PC-3 (cell line): Measurements from ENCODE around the gene CHST2. TPM values are rescaled to one million over a fixed set of nuclear protein-coding genes. Genes with fewer than 3 reads are reported as not detected.

Experiments
- ATAC-seq: fragments of 200-7000 bp; cut with Tn5 transposase; 2 replicates; pipeline ENCODE4 v1.9.1; 2020; ENCODE audit warnings: mild to moderate bottlenecking, moderate library complexity
- BruUV-seq: library from RNA; stranded (reverse); fragments of 400-500 nt; replicated peaks from 2 replicates; lab custom pipeline; 2021; lab: Mats Ljungman, UMichigan
- CTCF ChIA-PET: fragments of 300-600 bp; sonication (Branson Sonifier 250); formaldehyde crosslinking; loops from one replicate; lab custom pipeline; 2022; ENCODE audit warnings: antibody characterized with exemption; lab: Charles Lee
- POLR2A ChIA-PET: fragments of 300-600 bp; sonication (Branson Sonifier 250); formaldehyde crosslinking; loops from one replicate; lab custom pipeline; 2022; ENCODE audit warnings: antibody characterized with exemption; ENCODE audit not compliant: unreplicated experiment; lab: Charles Lee
- DNase-seq: peaks from one replicate; pipeline ENCODE4 v3.0.0-alpha.2; 2015
- H2AFZ ChIP-seq: fragments of 300-600 bp; sonication (generic); 2 replicates; pipeline ENCODE4 v1.6.0; 2016; ENCODE audit warnings: antibody characterized with exemption, low read length
- H3F3A ChIP-seq: fragments of 300-600 bp; sonication (generic); one replicate; pipeline ENCODE4 v1.6.0; 2017; ENCODE audit warnings: antibody characterized with exemption, low read length, control low read depth, mild to moderate bottlenecking; ENCODE audit not compliant: unreplicated experiment
- H3K27ac ChIP-seq: fragments of 300-600 bp; sonication (generic); 2 replicates; pipeline ENCODE4 v1.5.1; 2016; ENCODE audit warnings: mild to moderate bottlenecking, low read length
- H3K27me3 ChIP-seq: fragments of 300-600 bp; sonication (generic); 2 replicates; pipeline ENCODE4 v1.6.1; 2016; ENCODE audit warnings: low read length, mixed read lengths
- H3K36me3 ChIP-seq: fragments of 300-600 bp; sonication (generic); 2 replicates; pipeline ENCODE4 v1.6.1; 2016; ENCODE audit warnings: low read depth, mixed run types, low read length, mixed read lengths
- H3K4me1 ChIP-seq: fragments of 300-600 bp; sonication (generic); 2 replicates; pipeline ENCODE4 v1.5.1; 2016; ENCODE audit warnings: low read length; ENCODE audit not compliant: insufficient read depth
- H3K4me2 ChIP-seq: fragments of 300-600 bp; sonication (generic); 2 replicates; pipeline ENCODE4 v1.6.0; 2016; ENCODE audit warnings: low read length
- H3K4me3 ChIP-seq: fragments of 300-600 bp; sonication (generic); 2 replicates; pipeline ENCODE4 v1.5.1; 2016; ENCODE audit warnings: mild to moderate bottlenecking, low read length, mixed read lengths
- H3K79me2 ChIP-seq: fragments of 300-600 bp; sonication (generic); 2 replicates; pipeline ENCODE4 v1.6.1; 2017; ENCODE audit warnings: low read length, mixed read lengths
- H3K9ac ChIP-seq: fragments of 300-600 bp; sonication (generic); 2 replicates; pipeline ENCODE4 v1.6.0; 2016; ENCODE audit warnings: mild to moderate bottlenecking, low read length
- H3K9me2 ChIP-seq: fragments of 300-600 bp; sonication (generic); replicated peaks from 2 replicates; pipeline ENCODE4 v1.6.1; 2016; ENCODE audit warnings: mixed run types, low read length, mixed read lengths
- H3K9me3 ChIP-seq: fragments of 300-600 bp; sonication (generic); 2 replicates; pipeline ENCODE4 v1.6.1; 2016; ENCODE audit warnings: low read length, mixed read lengths
- H4K20me1 ChIP-seq: fragments of 300-600 bp; sonication (generic); 2 replicates; pipeline ENCODE4 v1.6.1; 2016; ENCODE audit warnings: low read length, mixed read lengths
- EZH2 ChIP-seq: fragments of 300-600 bp; sonication (generic); IDR thresholded peaks from one replicate; pipeline ENCODE4 v1.6.1; 2017; ENCODE audit warnings: antibody characterized with exemption, mild to moderate bottlenecking, low read length; ENCODE audit not compliant: unreplicated experiment
- EZH2phosphoT487 ChIP-seq: fragments of 300-600 bp; sonication (generic); IDR thresholded peaks from 2 replicates; pipeline ENCODE4 v1.6.1; 2018; ENCODE audit warnings: mild to moderate bottlenecking, antibody characterized with exemption, low read length, borderline replicate concordance
- intact Hi-C: fragments of 100-400 bp; cut with micrococcal nuclease; formaldehyde crosslinking; loops from 2 replicates; pipeline ENCODE4 v1.9.0; 2023
- total RNA-seq: library from RNA; depleted of rRNA; stranded (reverse); fragments of >200 nt; gene quantifications from 2 replicates; pipeline ENCODE4 v1.2.3, GENCODE V29; 2014
- TF ChIP-seq, protein P1 (sequence below): fragments of 300-600 bp; sonication (generic); conservative IDR thresholded peaks from 2 replicates; pipeline ENCODE4 v1.5.1; 2017; ENCODE audit warnings: antibody characterized with exemption, low read depth, mild to moderate bottlenecking, low read length

CHST2 gene
- total RNA-seq, 1 experiment from 2014 or later, result 6.7 TPM

DNA sequence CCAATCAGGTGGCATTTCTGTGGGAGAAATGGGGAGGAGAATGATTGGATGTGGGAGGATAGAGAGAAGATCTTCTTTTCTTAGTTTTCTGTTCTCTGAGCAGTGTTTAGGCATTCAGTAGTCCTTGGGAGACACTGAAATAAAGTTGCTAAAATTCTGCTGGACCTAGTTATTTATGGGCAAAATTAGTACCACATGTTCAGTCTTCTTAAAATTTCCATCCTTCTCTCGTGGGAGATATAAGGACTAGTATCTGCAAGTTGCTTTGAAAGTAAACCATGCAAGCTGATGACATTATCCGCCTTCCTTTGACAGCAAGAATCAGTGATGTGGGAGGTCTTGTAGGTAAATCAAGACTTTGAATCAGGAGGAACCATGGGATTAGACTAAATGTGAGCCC, 19.9 kb upstream of the CHST2 start:
- no peak overlapping the region for H2AFZ ChIP-seq
- no peaks in the 10 kb centered on the region for H3K9me2 ChIP-seq
- H3F3A ChIP-seq, result no peaks in the 10 kb centered on the region
- H3K4me3 ChIP-seq, result no peak overlapping the region
- H3K9ac ChIP-seq, result no peak overlapping the region
- no peaks in the 10 kb centered on the region for H3K27me3 ChIP-seq
- no peaks in the 10 kb centered on the region for H3K9me3 ChIP-seq
- intact Hi-C loops, result no loop called here
- no peaks in the 10 kb centered on the region for H3K36me3 ChIP-seq
- DNase-seq, result no peak
- ChIA-PET POLR2A (no interaction called here), CTCF (no interaction called here)
- H3K27ac ChIP-seq, result no peak overlapping the region
- H3K79me2 ChIP-seq, result no peaks in the 10 kb centered on the region
- no peaks in the 10 kb centered on the region for H4K20me1 ChIP-seq
- no TSS peak for BruUV-seq
- TF ChIP-seq, protein P1, sequence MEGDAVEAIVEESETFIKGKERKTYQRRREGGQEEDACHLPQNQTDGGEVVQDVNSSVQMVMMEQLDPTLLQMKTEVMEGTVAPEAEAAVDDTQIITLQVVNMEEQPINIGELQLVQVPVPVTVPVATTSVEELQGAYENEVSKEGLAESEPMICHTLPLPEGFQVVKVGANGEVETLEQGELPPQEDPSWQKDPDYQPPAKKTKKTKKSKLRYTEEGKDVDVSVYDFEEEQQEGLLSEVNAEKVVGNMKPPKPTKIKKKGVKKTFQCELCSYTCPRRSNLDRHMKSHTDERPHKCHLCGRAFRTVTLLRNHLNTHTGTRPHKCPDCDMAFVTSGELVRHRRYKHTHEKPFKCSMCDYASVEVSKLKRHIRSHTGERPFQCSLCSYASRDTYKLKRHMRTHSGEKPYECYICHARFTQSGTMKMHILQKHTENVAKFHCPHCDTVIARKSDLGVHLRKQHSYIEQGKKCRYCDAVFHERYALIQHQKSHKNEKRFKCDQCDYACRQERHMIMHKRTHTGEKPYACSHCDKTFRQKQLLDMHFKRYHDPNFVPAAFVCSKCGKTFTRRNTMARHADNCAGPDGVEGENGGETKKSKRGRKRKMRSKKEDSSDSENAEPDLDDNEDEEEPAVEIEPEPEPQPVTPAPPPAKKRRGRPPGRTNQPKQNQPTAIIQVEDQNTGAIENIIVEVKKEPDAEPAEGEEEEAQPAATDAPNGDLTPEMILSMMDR, result no peak
- TF ChIP-seq EZH2 (no peak), EZH2phosphoT487 (no peak)
- no peak overlapping the region for H3K4me2 ChIP-seq
- 0 out of 2 replicates have a peak, but pooled peaks cover 10% of the 10 kb centered on the region for H3K4me1 ChIP-seq
- no peak for ATAC-seq

- Histone ChIP-seq H3K27ac (no peak overlapping the region), H2AFZ (no peak overlapping the region), H3K9ac (no peak overlapping the region), H4K20me1 (no peaks in the 10 kb centered on the region), H3K4me1 (0 out of 2 replicates have a peak, but pooled peaks cover 10% of the 10 kb centered on the region), H3F3A (no peaks in the 10 kb centered on the region), H3K36me3 (no peaks in the 10 kb centered on the region), H3K4me3 (no peak overlapping the region), H3K27me3 (no peaks in the 10 kb centered on the region), H3K4me2 (no peak overlapping the region), H3K79me2 (no peaks in the 10 kb centered on the region), H3K9me3 (no peaks in the 10 kb centered on the region), H3K9me2 (no peaks in the 10 kb centered on the region)
- CTCF ChIA-PET, result no interaction called here
- BruUV-seq, result no TSS peak
- ATAC-seq (no peak), DNase-seq (no peak)
- no peak for TF ChIP-seq EZH2phosphoT487
- TF ChIP-seq EZH2, result no peak
- TF ChIP-seq, protein P1, result no peak
- intact Hi-C loops, result no loop called here
- POLR2A ChIA-PET, result no interaction called here
Observed at GRCh38 chr3:143100451-143100850, 19.1 kb upstream of the CHST2 start.

DNA sequence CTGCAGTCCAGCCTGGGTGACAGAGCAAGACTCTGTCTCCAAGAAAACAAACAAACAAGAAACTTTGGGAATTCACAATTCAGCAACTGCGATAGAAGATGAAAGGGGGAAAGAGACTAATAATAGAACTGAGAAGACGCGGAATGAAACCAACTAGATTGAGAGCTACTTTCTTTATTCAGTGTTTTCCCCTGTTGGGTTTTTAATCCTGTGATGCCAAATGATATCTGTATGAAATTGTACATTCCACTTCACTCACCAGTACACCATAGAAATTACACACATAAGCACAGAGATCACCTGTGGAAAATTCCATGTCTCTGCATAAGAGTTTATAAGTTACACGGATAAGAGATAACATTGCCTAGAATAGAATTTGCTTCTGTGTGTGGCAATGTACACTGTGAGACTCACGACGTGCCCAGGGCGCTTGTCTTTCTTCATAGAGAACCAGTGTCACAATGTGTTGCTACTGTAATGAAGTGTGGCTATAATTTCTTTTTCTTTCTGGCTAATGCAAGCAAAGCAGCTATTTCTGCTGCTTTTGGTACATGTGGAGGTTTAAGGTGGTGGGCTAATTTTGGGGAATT, 17.7 kb upstream of the CHST2 start:
- H3K36me3 ChIP-seq, result no peaks in the 10 kb centered on the region
- H3K4me3 ChIP-seq, result no peak overlapping the region
- CTCF ChIA-PET, result no interaction called here
- H2AFZ ChIP-seq, result no peak overlapping the region
- no peaks in the 10 kb centered on the region for H3K79me2 ChIP-seq
- no peaks in the 10 kb centered on the region for H3K9me2 ChIP-seq
- DNase-seq (no peak), ATAC-seq (no peak)
- no peaks in the 10 kb centered on the region for H3F3A ChIP-seq
- H3K4me2 ChIP-seq, result no peak overlapping the region
- intact Hi-C loops, result no loop called here
- H3K9ac ChIP-seq, result no peak overlapping the region
- BruUV-seq, result no TSS peak
- H4K20me1 ChIP-seq, result no peaks in the 10 kb centered on the region
- H3K9me3 ChIP-seq, result no peaks in the 10 kb centered on the region
- no peaks in the 10 kb centered on the region for H3K27me3 ChIP-seq
- POLR2A ChIA-PET, result no interaction called here
- H3K4me1 ChIP-seq, result 0 out of 2 replicates have a peak, but pooled peaks cover 10% of the 10 kb centered on the region
- TF ChIP-seq EZH2phosphoT487 (no peak), EZH2 (no peak)
- TF ChIP-seq, protein P1, result no peak
- no peak overlapping the region for H3K27ac ChIP-seq
